Stomach (tissue), 9 donors: Measurements from ENCODE around the gene NAT9. TPM values are rescaled to one million over a fixed set of nuclear protein-coding genes. Genes with fewer than 3 reads are reported as not detected.

Experiments used
- DNase-seq, 2 donors: peaks; one replicate each; pipeline versions ENCODE4 v3.0.0 to v3.0.0-alpha.2; 2013 to 2019
- H3K27ac ChIP-seq, 5 donors: fragments of 200-600 bp in 4 of 5; sonication (generic) in 4 of 5; one replicate each; pipeline ENCODE4 v1.5.1; 2013 to 2019; ENCODE audit warnings: mild to moderate bottlenecking in 1 of 5, moderate library complexity in 1 of 5
- H3K27me3 ChIP-seq, 3 donors: fragments of 200-600 bp; sonication (generic); one replicate each; pipeline ENCODE4 v1.5.1; 2017 to 2019; ENCODE audit warnings: mixed run types in 1 of 3
- H3K36me3 ChIP-seq, 4 donors: fragments of 200-600 bp; sonication (generic); 1 replicate in 3 of 4; 2 replicates in 1 of 4; pipeline ENCODE4 v1.5.1; 2016 to 2019
- H3K4me1 ChIP-seq, 4 donors: fragments of 200-600 bp; sonication (generic); one replicate each; pipeline ENCODE4 v1.5.1; 2016 to 2019
- H3K4me3 ChIP-seq, 4 donors: fragments of 200-600 bp; sonication (generic) in 3 of 4; one replicate each; pipeline ENCODE4 v1.5.1; 2016 to 2019; ENCODE audit warnings: mild to moderate bottlenecking in 1 of 4
- H3K9me3 ChIP-seq, 4 donors: fragments of 200-600 bp; sonication (generic); one replicate each; pipeline ENCODE4 v1.5.1; 2016 to 2019
- CTCF ChIP-seq, 7 experiments: fragments of 450-650 bp in 4 of 7; fragments of 200-600 bp in 3 of 7; sonication (generic) in 3 of 7; IDR thresholded peaks; one replicate each; pipeline ENCODE4 v1.5.1; 2016 to 2019; ENCODE audit warnings: antibody characterized with exemption in 7 of 7, control low read depth in 2 of 7, mild to moderate bottlenecking in 1 of 7
- EP300 ChIP-seq: sonication (generic); formaldehyde crosslinking; IDR thresholded peaks from one replicate; pipeline ENCODE4 v1.6.1; 2017; ENCODE audit warnings: antibody characterized with exemption
- POLR2A ChIP-seq, 4 donors: fragments of 450-650 bp; IDR thresholded peaks; one replicate each; pipeline ENCODE4 v1.6.1; 2016; ENCODE audit warnings: antibody characterized with exemption in 4 of 4, control low read depth in 2 of 4, mild to moderate bottlenecking in 1 of 4, moderate library complexity in 1 of 4
- POLR2AphosphoS5 ChIP-seq, 3 donors: sonication (generic); formaldehyde crosslinking; IDR thresholded peaks; one replicate each; pipeline ENCODE4 v1.6.1; 2016; ENCODE audit warnings: antibody characterized with exemption in 3 of 3
- WGBS, 5 donors: extraction: QIAGEN DNeasy Blood & Tissue Kit in 3 of 5; methylation state at CpG; one replicate each; pipeline versions ENCODE4 v1.1.5 to v1.1.7; 2013 to 2018; 5-methylcytosine and 5-hydroxymethylcytosine counted together
- intact Hi-C: fragments of 100-400 bp; cut with DNase I; formaldehyde crosslinking; loops from one replicate; pipeline ENCODE4 v1.15.1; 2023; ENCODE audit warnings: low total_unique reads
- polyA plus RNA-seq, 3 donors: library from polyadenylated mRNA; stranded (reverse); fragments of 200-250 nt; gene quantifications; one replicate each; pipeline ENCODE4 v1.2.3, GENCODE V29; 2013
- total RNA-seq, 5 donors: library from RNA; depleted of rRNA; stranded (reverse); fragments of >200 nt; gene quantifications; one replicate each; pipeline versions ENCODE4 v1.1.0 to v1.2.3, GENCODE V29; 2014 to 2016
- donor health status: healthy with polysubstance abuse.
- donor health status: Bipolar disorder and iron deficiency.
- donor health status: healthy.

NAT9 gene
- total and polyA plus RNA-seq, 8 donors: 14.5 to 33.5 (median 21.9) TPM

- Histone ChIP-seq H3K4me3 (no peak overlapping the region), H3K36me3 (no peaks in the 10 kb centered on the region), H3K27me3 (peaks cover 9 to 64% (median 31%) of the 10 kb centered on the region in 3 donors), H3K27ac (no peak overlapping the region), H3K4me1 (peaks cover 35 to 99% (median 66%) of the 10 kb centered on the region in 4 donors), H3K9me3 (no peaks in the 10 kb centered on the region)
- intact Hi-C loops: loop anchor here (5.0 kb wide), 1 partner anchor 121 kb away; no protein-coding TSS in a partner anchor
- WGBS, 5 donors: 78 to 85% (median 81%) methylated on average over 15 to 17 of the region's 17 CpGs
- no peak for DNase-seq
- TF ChIP-seq POLR2A (IDR thresholded peaks at IDR 0.05): no peak
- TF ChIP-seq POLR2AphosphoS5 (IDR thresholded peaks at IDR 0.05): no peak
- no peak for TF ChIP-seq EP300
- no peak for TF ChIP-seq CTCF (IDR thresholded peaks at IDR 0.05)
These were observed 35.3 kb downstream of the NAT9 start for GRCh38 chr17:74740641-74741387.

GRCh38 chr17:74740173-74740572 lies 36.0 kb downstream of the NAT9 start:
- Histone ChIP-seq H3K4me1 (peaks cover 34 to 92% (median 59%) of the 10 kb centered on the region in 4 donors), H3K27ac (no peak overlapping the region), H3K9me3 (no peaks in the 10 kb centered on the region), H3K36me3 (no peaks in the 10 kb centered on the region), H3K27me3 (peaks cover 9 to 70% (median 31%) of the 10 kb centered on the region in 3 donors), H3K4me3 (no peak overlapping the region)
- no peak for DNase-seq
- intact Hi-C loops: loop anchor here (5.0 kb wide), 1 partner anchor 122 kb away; no protein-coding TSS in a partner anchor
- 71 to 91% (median 87%) methylated on average over 6 of the region's 6 CpGs for WGBS, 5 donors
- no peak for TF ChIP-seq POLR2A (IDR thresholded peaks at IDR 0.05)
- TF ChIP-seq POLR2AphosphoS5 (IDR thresholded peaks at IDR 0.05): no peak
- TF ChIP-seq CTCF (IDR thresholded peaks at IDR 0.05): no peak
- no peak for TF ChIP-seq EP300

GRCh38 chr17:74739227-74739831 lies 36.8 kb downstream of the NAT9 start:
- H3K4me1 ChIP-seq: peaks cover 26 to 84% (median 51%) of the 10 kb centered on the region in 4 donors
- H3K9me3 ChIP-seq: no peaks in the 10 kb centered on the region
- no peaks in the 10 kb centered on the region for H3K36me3 ChIP-seq
- intact Hi-C loops: loop anchor here (10.0 kb wide), 1 partner anchor 85 kb away; no protein-coding TSS in a partner anchor
- H3K4me3 ChIP-seq: no peak overlapping the region
- 78 to 81% (median 80%) methylated on average over 12 of the region's 12 CpGs for WGBS, 5 donors
- peak overlapping the region in 1 of 5 donors; percentile 66 for H3K27ac ChIP-seq
- peaks cover 9 to 74% (median 31%) of the 10 kb centered on the region in 3 donors for H3K27me3 ChIP-seq
- no peak for DNase-seq
- TF ChIP-seq CTCF (IDR thresholded peaks at IDR 0.05) (no peak), EP300 (no peak)

- TF ChIP-seq POLR2AphosphoS5 (IDR thresholded peaks at IDR 0.05) (peak in 1 of 3 donors; percentile 38), EP300 (no peak), POLR2A (IDR thresholded peaks at IDR 0.05) (no peak), CTCF (IDR thresholded peaks at IDR 0.05) (no peak)
- WGBS, 5 donors: 17 to 26% (median 22%) methylated on average over 8 to 16 of the region's 16 CpGs
- Histone ChIP-seq H3K36me3 (no peaks in the 10 kb centered on the region), H3K4me1 (peaks cover 25 to 74% (median 45%) of the 10 kb centered on the region in 4 donors), H3K4me3 (peak overlapping the region; percentile 34 to 56 (median 46)), H3K27me3 (peaks cover 9 to 77% (median 31%) of the 10 kb centered on the region in 3 donors), H3K27ac (peak overlapping the region; percentile 46 to 72 (median 60)), H3K9me3 (no peaks in the 10 kb centered on the region)
- peak; percentile 65 to 79 for DNase-seq
- intact Hi-C loops: loop anchor here (10.0 kb wide), 1 partner anchor 84 kb away; no protein-coding TSS in a partner anchor
These were observed 37.8 kb downstream of the NAT9 start for GRCh38 chr17:74738051-74738996.
